Neural cell (in vitro differentiated cells): ENCODE data around the gene FBXL20. TPM values are rescaled to one million over a fixed set of nuclear protein-coding genes. Genes with fewer than 3 reads are reported as not detected.
"Not testable (repeated sequence)": the region's sequence is repeated elsewhere in the genome, so short reads cannot be mapped to it uniquely, and the experiment has no call there.

ENCODE experiments used
- H2AFZ ChIP-seq: fragments of 200-600, 300-800 bp; sonication (generic), shearing (Covaris generic); 2 replicates; pipeline ENCODE4 v1.6.0; 2014; ENCODE audit warnings: low read depth, mild to moderate bottlenecking, antibody characterized with exemption, low read length, moderate library complexity
- H3F3A ChIP-seq: fragments of 200-600 bp; shearing (Covaris generic); 2 replicates; pipeline ENCODE4 v1.6.1; 2016; ENCODE audit warnings: mild to moderate bottlenecking, moderate library complexity, mixed read lengths, antibody characterized with exemption, low read length; ENCODE audit not compliant: insufficient read depth, poor library complexity, severe bottlenecking
- H3K27ac ChIP-seq: fragments of 200-600, 300-800 bp; sonication (generic), shearing (Covaris generic); 2 replicates; pipeline ENCODE4 v1.5.1; 2014; ENCODE audit warnings: mild to moderate bottlenecking, low read length, moderate library complexity
- H3K27me3 ChIP-seq: fragments of 300-800, 200-600 bp; sonication (generic), shearing (Covaris generic); 2 replicates; pipeline ENCODE4 v1.6.0; 2014; ENCODE audit warnings: mild to moderate bottlenecking, low read depth, low read length, moderate library complexity; ENCODE audit not compliant: insufficient read depth
- H3K36me3 ChIP-seq: fragments of 300-800, 200-600 bp; sonication (generic), shearing (Covaris generic); 2 replicates; pipeline ENCODE4 v1.5.1; 2014; ENCODE audit warnings: mild to moderate bottlenecking, antibody characterized with exemption, low read length, moderate library complexity; ENCODE audit not compliant: insufficient read depth
- H3K4me2 ChIP-seq: fragments of 300-800, 200-600 bp; sonication (generic), shearing (Covaris generic); 2 replicates; pipeline ENCODE4 v1.6.0; 2014; ENCODE audit warnings: mild to moderate bottlenecking, low read length
- H3K4me3 ChIP-seq: fragments of 300-800, 200-600 bp; sonication (generic), shearing (Covaris generic); 2 replicates; pipeline ENCODE4 v1.5.1; 2014; ENCODE audit warnings: mild to moderate bottlenecking, low read length, moderate library complexity
- H3K79me2 ChIP-seq: fragments of 200-600 bp; shearing (Covaris generic); replicated peaks from 2 replicates; pipeline ENCODE4 v1.6.0; 2014; ENCODE audit warnings: mild to moderate bottlenecking, low read length, moderate library complexity; ENCODE audit not compliant: insufficient read depth
- H3K9ac ChIP-seq: fragments of 300-800, 200-600 bp; sonication (generic), shearing (Covaris generic); 2 replicates; pipeline ENCODE4 v1.6.1; 2016; ENCODE audit warnings: mild to moderate bottlenecking, low read length, mixed read lengths
- H3K9me2 ChIP-seq: fragments of 200-600 bp; shearing (Covaris generic); 2 replicates; pipeline ENCODE4 v1.6.1; 2016; ENCODE audit warnings: mild to moderate bottlenecking, low read length, mixed read lengths; ENCODE audit not compliant: insufficient read depth
- H3K9me3 ChIP-seq: fragments of 200-600, 300-800 bp; sonication (generic), shearing (Covaris generic); 2 replicates; pipeline ENCODE4 v1.6.1; 2016; ENCODE audit warnings: mild to moderate bottlenecking, mixed run types, low read length, moderate library complexity, mixed read lengths
- H4K20me1 ChIP-seq: fragments of 200-600 bp; shearing (Covaris generic); 2 replicates; pipeline ENCODE4 v1.6.1; 2016; ENCODE audit warnings: mild to moderate bottlenecking, mixed run types; ENCODE audit not compliant: insufficient read depth
- EP300 ChIP-seq: fragments of 450-650 bp; conservative IDR thresholded peaks from 2 replicates; pipeline ENCODE4 v1.6.1; 2014; ENCODE audit warnings: antibody characterized with exemption, mild to moderate bottlenecking, moderate library complexity; ENCODE audit not compliant: poor library complexity, severe bottlenecking
- EZH2 ChIP-seq: fragments of 200-600, 300-800 bp; shearing (Covaris generic), sonication (generic); IDR thresholded peaks from 2 replicates; pipeline ENCODE4 v1.6.1; 2014; ENCODE audit warnings: antibody characterized with exemption, low read length, borderline replicate concordance, mild to moderate bottlenecking; ENCODE audit not compliant: insufficient read depth, poor library complexity, severe bottlenecking
- MXI1 ChIP-seq: fragments of 450-650 bp; conservative IDR thresholded peaks from 2 replicates; pipeline ENCODE4 v1.6.1; 2014; ENCODE audit warnings: antibody characterized with exemption, mild to moderate bottlenecking; ENCODE audit not compliant: poor library complexity, severe bottlenecking
- POLR2AphosphoS5 ChIP-seq: IDR thresholded peaks from 2 replicates; pipeline ENCODE4 v1.6.1; 2012
- RAD21 ChIP-seq: fragments of 450-650 bp; conservative IDR thresholded peaks from 2 replicates; pipeline ENCODE4 v1.6.1; 2014; ENCODE audit warnings: antibody characterized with exemption, mild to moderate bottlenecking, moderate library complexity
- SMC3 ChIP-seq: fragments of 450-650 bp; conservative IDR thresholded peaks from 2 replicates; pipeline ENCODE4 v1.6.1; 2014; ENCODE audit warnings: antibody characterized with exemption, mild to moderate bottlenecking, moderate library complexity; ENCODE audit not compliant: poor library complexity
- TAF1 ChIP-seq: IDR thresholded peaks from 2 replicates; pipeline ENCODE4 v1.6.1; 2012; ENCODE audit warnings: low read depth
- polyA plus RNA-seq: library from polyadenylated mRNA; depleted of rRNA; stranded (reverse); fragments of >200 nt; gene quantifications from 2 replicates; pipeline ENCODE4 v1.2.3, GENCODE V29; 2014
- TF ChIP-seq, protein P1 (sequence below): fragments of 450-650 bp; IDR thresholded peaks from 2 replicates; pipeline ENCODE4 v1.5.1; 2014; ENCODE audit warnings: antibody characterized with exemption, mild to moderate bottlenecking, moderate library complexity; ENCODE audit not compliant: poor library complexity, severe bottlenecking
- TF ChIP-seq, protein P2 (sequence below): IDR thresholded peaks from 2 replicates; pipeline ENCODE4 v1.6.1; 2012; ENCODE audit warnings: borderline replicate concordance

FBXL20 gene
- polyA plus RNA-seq, 1 donor from 2014 or later: 12.0 TPM

- Histone ChIP-seq H3K36me3 (no peaks in the 10 kb centered on the region), H3K27me3 (no peaks in the 10 kb centered on the region), H3K9me2 (no peaks in the 10 kb centered on the region), H2AFZ (no peak overlapping the region), H3K79me2 (peaks cover 33% of the 10 kb centered on the region), H3K9me3 (no peaks in the 10 kb centered on the region), H3K4me3 (no peak overlapping the region), H3K9ac (no peak overlapping the region), H3K4me2 (no peak overlapping the region), H3F3A (no peaks in the 10 kb centered on the region), H4K20me1 (no peaks in the 10 kb centered on the region), H3K27ac (no peak overlapping the region)
- TF ChIP-seq POLR2AphosphoS5: no peak
- TF ChIP-seq RAD21: no peak
- no peak for TF ChIP-seq SMC3
- TF ChIP-seq, protein P1, sequence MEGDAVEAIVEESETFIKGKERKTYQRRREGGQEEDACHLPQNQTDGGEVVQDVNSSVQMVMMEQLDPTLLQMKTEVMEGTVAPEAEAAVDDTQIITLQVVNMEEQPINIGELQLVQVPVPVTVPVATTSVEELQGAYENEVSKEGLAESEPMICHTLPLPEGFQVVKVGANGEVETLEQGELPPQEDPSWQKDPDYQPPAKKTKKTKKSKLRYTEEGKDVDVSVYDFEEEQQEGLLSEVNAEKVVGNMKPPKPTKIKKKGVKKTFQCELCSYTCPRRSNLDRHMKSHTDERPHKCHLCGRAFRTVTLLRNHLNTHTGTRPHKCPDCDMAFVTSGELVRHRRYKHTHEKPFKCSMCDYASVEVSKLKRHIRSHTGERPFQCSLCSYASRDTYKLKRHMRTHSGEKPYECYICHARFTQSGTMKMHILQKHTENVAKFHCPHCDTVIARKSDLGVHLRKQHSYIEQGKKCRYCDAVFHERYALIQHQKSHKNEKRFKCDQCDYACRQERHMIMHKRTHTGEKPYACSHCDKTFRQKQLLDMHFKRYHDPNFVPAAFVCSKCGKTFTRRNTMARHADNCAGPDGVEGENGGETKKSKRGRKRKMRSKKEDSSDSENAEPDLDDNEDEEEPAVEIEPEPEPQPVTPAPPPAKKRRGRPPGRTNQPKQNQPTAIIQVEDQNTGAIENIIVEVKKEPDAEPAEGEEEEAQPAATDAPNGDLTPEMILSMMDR: no peak
- no peak for TF ChIP-seq EZH2
- TF ChIP-seq EP300: no peak
- TF ChIP-seq, protein P2, sequence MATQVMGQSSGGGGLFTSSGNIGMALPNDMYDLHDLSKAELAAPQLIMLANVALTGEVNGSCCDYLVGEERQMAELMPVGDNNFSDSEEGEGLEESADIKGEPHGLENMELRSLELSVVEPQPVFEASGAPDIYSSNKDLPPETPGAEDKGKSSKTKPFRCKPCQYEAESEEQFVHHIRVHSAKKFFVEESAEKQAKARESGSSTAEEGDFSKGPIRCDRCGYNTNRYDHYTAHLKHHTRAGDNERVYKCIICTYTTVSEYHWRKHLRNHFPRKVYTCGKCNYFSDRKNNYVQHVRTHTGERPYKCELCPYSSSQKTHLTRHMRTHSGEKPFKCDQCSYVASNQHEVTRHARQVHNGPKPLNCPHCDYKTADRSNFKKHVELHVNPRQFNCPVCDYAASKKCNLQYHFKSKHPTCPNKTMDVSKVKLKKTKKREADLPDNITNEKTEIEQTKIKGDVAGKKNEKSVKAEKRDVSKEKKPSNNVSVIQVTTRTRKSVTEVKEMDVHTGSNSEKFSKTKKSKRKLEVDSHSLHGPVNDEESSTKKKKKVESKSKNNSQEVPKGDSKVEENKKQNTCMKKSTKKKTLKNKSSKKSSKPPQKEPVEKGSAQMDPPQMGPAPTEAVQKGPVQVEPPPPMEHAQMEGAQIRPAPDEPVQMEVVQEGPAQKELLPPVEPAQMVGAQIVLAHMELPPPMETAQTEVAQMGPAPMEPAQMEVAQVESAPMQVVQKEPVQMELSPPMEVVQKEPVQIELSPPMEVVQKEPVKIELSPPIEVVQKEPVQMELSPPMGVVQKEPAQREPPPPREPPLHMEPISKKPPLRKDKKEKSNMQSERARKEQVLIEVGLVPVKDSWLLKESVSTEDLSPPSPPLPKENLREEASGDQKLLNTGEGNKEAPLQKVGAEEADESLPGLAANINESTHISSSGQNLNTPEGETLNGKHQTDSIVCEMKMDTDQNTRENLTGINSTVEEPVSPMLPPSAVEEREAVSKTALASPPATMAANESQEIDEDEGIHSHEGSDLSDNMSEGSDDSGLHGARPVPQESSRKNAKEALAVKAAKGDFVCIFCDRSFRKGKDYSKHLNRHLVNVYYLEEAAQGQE: no peak
- TF ChIP-seq MXI1: no peak
- TF ChIP-seq TAF1: no peak
Measured at GRCh38 chr17:39380144-39380543, 21.3 kb downstream of the FBXL20 start.

DNA sequence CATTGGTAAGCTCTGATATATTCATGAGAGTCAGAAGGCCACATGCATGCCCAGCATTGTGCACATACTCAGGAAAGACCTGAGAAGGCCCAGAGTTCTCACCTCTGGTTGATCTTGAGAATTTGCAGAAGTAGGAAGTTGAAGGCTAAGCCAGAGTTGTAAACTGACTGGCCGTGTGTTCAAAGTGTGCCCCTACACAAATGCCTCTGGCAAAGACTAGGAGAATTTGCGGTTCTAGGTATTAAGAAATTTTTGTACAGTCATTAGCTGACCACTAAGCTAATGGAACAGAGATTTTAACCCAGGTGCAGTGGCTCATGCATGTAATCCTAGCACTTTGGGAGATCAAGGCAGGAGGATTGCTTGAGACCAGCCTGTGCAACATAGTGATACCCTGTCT lies 25.0 kb downstream of the FBXL20 start:
- no peak overlapping the region for H3K9ac ChIP-seq
- H3K9me2 ChIP-seq: no peaks in the 10 kb centered on the region
- peaks cover 28% of the 10 kb centered on the region for H3K79me2 ChIP-seq
- no peak overlapping the region for H3K4me3 ChIP-seq
- no peaks in the 10 kb centered on the region for H3K9me3 ChIP-seq
- H3K27me3 ChIP-seq: no peaks in the 10 kb centered on the region
- H3F3A ChIP-seq: no peaks in the 10 kb centered on the region
- no peak for TF ChIP-seq EP300
- no peak for TF ChIP-seq POLR2AphosphoS5
- TF ChIP-seq TAF1: no peak
- TF ChIP-seq RAD21: no peak
- TF ChIP-seq, protein P1: no peak
- no peak for TF ChIP-seq MXI1
- no peak for TF ChIP-seq SMC3
- TF ChIP-seq, protein P2: no peak
- TF ChIP-seq EZH2: no peak
- H3K27ac ChIP-seq: no peak overlapping the region
- no peak overlapping the region for H2AFZ ChIP-seq
- H4K20me1 ChIP-seq: no peaks in the 10 kb centered on the region
- H3K4me2 ChIP-seq: no peak overlapping the region
- no peaks in the 10 kb centered on the region for H3K36me3 ChIP-seq

DNA sequence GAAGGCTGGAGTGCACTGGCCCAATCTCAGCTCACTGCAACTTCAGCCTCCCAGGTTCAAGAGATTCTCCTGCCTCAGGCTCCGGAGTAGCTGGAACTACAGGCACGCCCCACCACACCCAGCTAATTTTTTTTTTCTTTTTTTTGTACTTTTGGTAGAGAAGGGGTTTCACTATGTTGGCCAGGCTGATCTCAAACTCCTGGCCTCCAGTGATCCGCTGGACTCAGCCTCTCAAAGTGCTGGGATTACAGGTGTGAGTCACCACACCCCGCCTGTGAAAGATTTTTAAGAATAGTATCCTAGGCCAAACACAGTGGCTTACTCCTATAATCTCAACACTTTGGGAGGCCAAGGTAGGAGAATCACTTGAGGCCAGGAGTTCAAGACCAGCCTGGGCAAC lies 33.6 kb downstream of the FBXL20 start:
- H4K20me1 ChIP-seq, H3K9me3 ChIP-seq, H3K4me3 ChIP-seq, H3K27ac ChIP-seq, H3K27me3 ChIP-seq, H3K9me2 ChIP-seq, H2AFZ ChIP-seq, H3K4me2 ChIP-seq, H3K36me3 ChIP-seq, H3K79me2 ChIP-seq, H3F3A ChIP-seq, H3K9ac ChIP-seq: not testable (repeated sequence)
